Suprapubic skin (tissue), 4 donors: ENCODE data around the gene FLT1. TPM values are rescaled to one million over a fixed set of nuclear protein-coding genes. Genes with fewer than 3 reads are reported as not detected.

Experiments used
- DNase-seq, 2 donors: peaks; one replicate each; pipeline ENCODE4 v3.0.0-alpha.2; 2019; ENCODE audit warnings: low spot score in 2 of 2
- H3K27ac ChIP-seq: fragments of 200-600 bp; sonication (generic); one replicate; pipeline ENCODE4 v1.5.1; 2019
- H3K27me3 ChIP-seq: fragments of 200-600 bp; sonication (generic); one replicate; pipeline ENCODE4 v1.5.1; 2019
- H3K36me3 ChIP-seq: fragments of 200-600 bp; sonication (generic); one replicate; pipeline ENCODE4 v1.5.1; 2019
- H3K4me1 ChIP-seq: fragments of 200-600 bp; sonication (generic); one replicate; pipeline ENCODE4 v1.5.1; 2019
- H3K4me3 ChIP-seq: fragments of 200-600 bp; sonication (generic); one replicate; pipeline ENCODE4 v1.5.1; 2019; ENCODE audit warnings: mild to moderate bottlenecking
- H3K9me3 ChIP-seq: fragments of 200-600 bp; sonication (generic); one replicate; pipeline ENCODE4 v1.5.1; 2019
- CTCF ChIP-seq, 2 donors: fragments of 200-600 bp in 1 of 2; fragments of 450-650 bp in 1 of 2; sonication (generic) in 1 of 2; IDR thresholded peaks; one replicate each; pipeline ENCODE4 v1.5.1; 2016 to 2019; ENCODE audit warnings: antibody characterized with exemption in 2 of 2, mild to moderate bottlenecking in 1 of 2, moderate library complexity in 1 of 2
- EP300 ChIP-seq: sonication (generic); formaldehyde crosslinking; IDR thresholded peaks from one replicate; pipeline ENCODE4 v1.6.1; 2017; ENCODE audit warnings: antibody characterized with exemption
- POLR2A ChIP-seq, 2 donors: fragments of 450-650 bp; IDR thresholded peaks; one replicate each; pipeline ENCODE4 v1.6.1; 2017; ENCODE audit warnings: antibody characterized with exemption in 2 of 2, mild to moderate bottlenecking in 2 of 2, moderate library complexity in 2 of 2
- POLR2AphosphoS5 ChIP-seq, 3 donors: sonication (generic); formaldehyde crosslinking; IDR thresholded peaks; one replicate each; pipeline ENCODE4 v1.6.1; 2017; ENCODE audit warnings: antibody characterized with exemption in 3 of 3
- WGBS: methylation state at CpG from one replicate; pipeline ENCODE4 v1.1.5; 2018; 5-methylcytosine and 5-hydroxymethylcytosine counted together
- total RNA-seq, 4 donors: library from RNA; depleted of rRNA; stranded (reverse); fragments of >200 nt; gene quantifications; one replicate each; pipeline ENCODE4 v1.1.0, GENCODE V29; 2016

FLT1 gene
- total RNA-seq, 4 donors from 2014 or later, result 3.8 to 14.2 (median 6.8) TPM

DNA sequence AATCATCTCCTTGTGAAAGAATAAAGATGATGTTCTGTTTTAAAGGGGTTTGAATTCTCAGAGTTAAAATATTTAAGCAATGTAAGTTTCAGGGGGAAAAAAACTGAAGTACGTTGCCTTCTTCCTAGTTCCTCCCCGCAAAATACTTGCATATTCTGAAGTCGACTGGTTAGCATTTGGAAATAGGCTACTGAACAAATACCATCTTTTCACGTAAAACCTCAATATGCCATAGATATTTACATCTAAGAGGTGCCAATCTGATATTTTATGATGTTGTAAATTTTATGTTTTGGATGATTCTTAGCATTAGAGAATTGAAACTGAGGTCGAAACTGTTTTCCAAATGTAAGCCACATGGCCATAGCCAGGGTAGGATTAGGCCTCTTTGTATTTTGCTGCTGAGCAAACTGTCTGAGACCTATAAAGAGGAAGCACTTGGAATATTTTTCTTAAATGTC, 138.3 kb downstream of the FLT1 start:
- Histone ChIP-seq H3K9me3 (no peaks in the 10 kb centered on the region), H3K27ac (no peak overlapping the region), H3K4me3 (no peak overlapping the region), H3K27me3 (no peaks in the 10 kb centered on the region), H3K4me1 (no peaks in the 10 kb centered on the region), H3K36me3 (no peaks in the 10 kb centered on the region)
- no peak for TF ChIP-seq EP300
- TF ChIP-seq CTCF (IDR thresholded peaks at IDR 0.05), result no peak
- TF ChIP-seq POLR2A (IDR thresholded peaks at IDR 0.05), result no peak
- no peak for TF ChIP-seq POLR2AphosphoS5 (IDR thresholded peaks at IDR 0.05)
- no peak for DNase-seq
- WGBS, result 63% methylated on average over 5 of the region's 5 CpGs

DNA sequence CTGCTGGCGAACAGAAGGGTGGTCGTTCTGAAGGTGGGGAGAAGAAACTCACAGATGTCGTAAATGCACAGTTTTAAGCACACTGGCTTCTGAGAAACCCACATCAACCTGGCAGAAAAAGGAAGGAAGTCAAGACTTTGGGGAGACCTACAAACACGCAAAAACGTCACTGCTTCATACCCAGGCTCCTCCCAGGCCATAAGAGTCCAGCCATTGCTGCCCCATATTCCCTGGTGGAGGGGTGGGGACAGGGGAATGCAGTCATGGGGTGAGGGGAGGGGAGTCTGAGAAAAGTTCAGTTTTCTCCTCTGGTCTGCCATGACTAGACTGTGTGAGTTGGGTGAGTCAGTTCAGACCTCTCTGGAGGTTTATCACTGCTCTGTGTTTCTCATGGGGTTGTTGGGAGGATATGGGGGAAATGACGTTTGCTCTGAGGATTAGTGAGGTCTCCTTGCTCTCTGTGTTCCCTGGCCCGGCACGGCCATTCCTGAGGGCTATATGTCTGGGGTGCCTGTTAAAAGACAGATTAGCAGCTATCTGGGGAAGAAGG, 139.0 kb downstream of the FLT1 start:
- Histone ChIP-seq H3K27me3 (no peaks in the 10 kb centered on the region), H3K4me1 (no peaks in the 10 kb centered on the region), H3K27ac (no peak overlapping the region), H3K4me3 (no peak overlapping the region), H3K36me3 (no peaks in the 10 kb centered on the region), H3K9me3 (no peaks in the 10 kb centered on the region)
- TF ChIP-seq POLR2A (IDR thresholded peaks at IDR 0.05), result no peak
- no peak for TF ChIP-seq POLR2AphosphoS5 (IDR thresholded peaks at IDR 0.05)
- no peak for TF ChIP-seq CTCF (IDR thresholded peaks at IDR 0.05)
- no peak for TF ChIP-seq EP300
- DNase-seq, result no peak
- WGBS, result 70% methylated on average over 8 of the region's 8 CpGs

GRCh38 chr13:28355046-28355821, 139.7 kb downstream of the FLT1 start:
- no peak for DNase-seq
- 88% methylated on average over 14 of the region's 14 CpGs for WGBS
- H3K4me3 ChIP-seq, result no peak overlapping the region

DNA sequence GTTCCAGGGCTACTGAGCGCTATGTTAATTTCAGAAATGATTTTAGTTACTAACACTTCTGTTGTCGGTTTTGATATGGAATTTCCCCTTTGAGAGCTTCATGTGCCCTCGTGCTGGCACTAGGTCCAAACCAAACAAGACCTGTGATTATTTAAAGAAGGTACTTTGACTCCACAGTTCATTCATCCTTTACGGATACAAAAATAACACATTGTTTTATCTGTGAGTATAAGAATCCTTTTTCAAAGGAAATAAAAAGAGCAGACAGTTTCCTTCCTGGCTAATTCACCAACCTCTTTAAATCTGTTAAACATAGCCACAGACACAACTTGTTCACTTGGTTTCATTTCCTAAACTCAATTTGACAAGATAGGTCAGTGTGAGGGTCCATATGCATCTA, 141.2 kb downstream of the FLT1 start:
- no peak for DNase-seq
- no peak overlapping the region for H3K4me3 ChIP-seq
- TF ChIP-seq POLR2AphosphoS5 (IDR thresholded peaks at IDR 0.05) (no peak), CTCF (IDR thresholded peaks at IDR 0.05) (no peak), EP300 (no peak), POLR2A (IDR thresholded peaks at IDR 0.05) (no peak)
- no peaks in the 10 kb centered on the region for H3K4me1 ChIP-seq
- H3K36me3 ChIP-seq, result no peaks in the 10 kb centered on the region
- H3K27me3 ChIP-seq, result no peaks in the 10 kb centered on the region
- WGBS, result 77% methylated on average over 4 of the region's 4 CpGs
- no peak overlapping the region for H3K27ac ChIP-seq
- H3K9me3 ChIP-seq, result no peaks in the 10 kb centered on the region

More at GRCh38 chr13:28355046-28355821, 139.7 kb downstream of the FLT1 start:
- TF ChIP-seq POLR2AphosphoS5 (IDR thresholded peaks at IDR 0.05) (no peak), CTCF (IDR thresholded peaks at IDR 0.05) (no peak), EP300 (no peak), POLR2A (IDR thresholded peaks at IDR 0.05) (no peak)
- no peaks in the 10 kb centered on the region for H3K9me3 ChIP-seq
- H3K27ac ChIP-seq, result no peak overlapping the region
- no peaks in the 10 kb centered on the region for H3K36me3 ChIP-seq
- H3K27me3 ChIP-seq, result no peaks in the 10 kb centered on the region
- H3K4me1 ChIP-seq, result no peaks in the 10 kb centered on the region

GRCh38 chr13:28349907-28350654, 144.8 kb downstream of the FLT1 start:
- Histone ChIP-seq H3K4me1 (no peaks in the 10 kb centered on the region), H3K27ac (no peak overlapping the region), H3K36me3 (no peaks in the 10 kb centered on the region), H3K27me3 (peaks cover 5% of the 10 kb centered on the region), H3K4me3 (no peak overlapping the region), H3K9me3 (no peaks in the 10 kb centered on the region)
- DNase-seq, result no peak
- WGBS, result 72% methylated on average over 8 of the region's 8 CpGs
- no peak for TF ChIP-seq POLR2AphosphoS5 (IDR thresholded peaks at IDR 0.05)
- TF ChIP-seq CTCF (IDR thresholded peaks at IDR 0.05), result no peak
- TF ChIP-seq EP300, result no peak
